ENCODE measurements around the gene RPL28.
"Not testable (repeated sequence)": the region's sequence is repeated elsewhere in the genome, so short reads cannot be mapped to it uniquely, and the experiment has no call there.

Gene RPL28

GRCh38 chr19:55391191-55391670, 5.5 kb downstream of the RPL28 start:
- DNase-seq (ENCODE audit: low read depth in 3 of 3, low spot score in 1 of 3), result no peak

- no peak for DNase-seq (ENCODE audit: low read depth in 3 of 3, low spot score in 1 of 3)
Observed at GRCh38 chr19:55391702-55392615, 6.2 kb downstream of the RPL28 start.

- no peak for DNase-seq (ENCODE audit: low read depth in 3 of 3, low spot score in 1 of 3)
Observed at GRCh38 chr19:55392820-55393761, 7.4 kb downstream of the RPL28 start.

GRCh38 chr19:55398200-55398925, 12.6 kb downstream of the RPL28 start:
- no peak for DNase-seq (ENCODE audit: low read depth in 3 of 3, low spot score in 1 of 3)

GRCh38 chr19:55400281-55401087, 14.8 kb downstream of the RPL28 start:
- DNase-seq (ENCODE audit: low read depth in 3 of 3, low spot score in 1 of 3), result no peak

GRCh38 chr19:55401390-55401789, 15.7 kb downstream of the RPL28 start:
- DNase-seq (ENCODE audit: low read depth in 3 of 3, low spot score in 1 of 3), result not testable (repeated sequence)

GRCh38 chr19:55402509-55402908, 16.8 kb downstream of the RPL28 start:
- DNase-seq (ENCODE audit: low read depth in 3 of 3, low spot score in 1 of 3), result no peak

- no peak for DNase-seq (ENCODE audit: low read depth in 3 of 3, low spot score in 1 of 3)
Observed at GRCh38 chr19:55405638-55406037, 19.9 kb downstream of the RPL28 start.

- DNase-seq (ENCODE audit: low read depth in 3 of 3, low spot score in 1 of 3), result no peak
Observed at GRCh38 chr19:55406091-55406825, 20.5 kb downstream of the RPL28 start.

GRCh38 chr19:55406826-55407549, 21.3 kb downstream of the RPL28 start:
- DNase-seq (ENCODE audit: low read depth in 3 of 3, low spot score in 1 of 3), result no peak

GRCh38 chr19:55407550-55407799, 21.7 kb downstream of the RPL28 start, which contains the start of gene UBE2S:
Gene UBE2S, minus strand, starts transcription at chr19:55407788. Its CDS starts 199 bp downstream, at chr19:55407589.
- DNase-seq (ENCODE audit: low read depth in 3 of 3, low spot score in 1 of 3), result not testable (repeated sequence)

- peak; percentile 92 to 94 (median 93) for DNase-seq (ENCODE audit: low read depth in 3 of 3, low spot score in 1 of 3)
Observed at GRCh38 chr19:55407800-55408532, 22.2 kb downstream of the RPL28 start.

- DNase-seq (ENCODE audit: low read depth in 3 of 3, low spot score in 1 of 3), result no peak
Observed at GRCh38 chr19:55408533-55408872, 22.8 kb downstream of the RPL28 start.

- DNase-seq (ENCODE audit: low read depth in 3 of 3, low spot score in 1 of 3), result not testable (repeated sequence)
Observed at GRCh38 chr19:55409179-55409578, 23.4 kb downstream of the RPL28 start.

GRCh38 chr19:55410168-55410567, 24.4 kb downstream of the RPL28 start:
- DNase-seq (ENCODE audit: low read depth in 3 of 3, low spot score in 1 of 3), result no peak

- no peak for DNase-seq (ENCODE audit: low read depth in 3 of 3, low spot score in 1 of 3)
Observed at GRCh38 chr19:55418185-55418584, 32.5 kb downstream of the RPL28 start.

GRCh38 chr19:55419103-55419502, 33.4 kb downstream of the RPL28 start:
- no peak for DNase-seq (ENCODE audit: low read depth in 3 of 3, low spot score in 1 of 3)

GRCh38 chr19:55419624-55420236, 34.0 kb downstream of the RPL28 start:
- DNase-seq (ENCODE audit: low read depth in 3 of 3, low spot score in 1 of 3), result no peak
